NOMO-1 (cell line): ENCODE data around the gene SSTR3.
"Not testable (repeated sequence)": the region's sequence is repeated elsewhere in the genome, so short reads cannot be mapped to it uniquely, and the experiment has no call there.

Source experiments
- DNase-seq, 2 experiments: peaks; one replicate each; lab custom pipeline; 2025; ENCODE audit not compliant: unreplicated experiment in 2 of 2; lab: John Stamatoyannopoulos, UW

SSTR3 gene

GRCh38 chr22:37183432-37184379, 28.6 kb downstream of the SSTR3 start:
- DNase-seq, result no peak

- no peak for DNase-seq
Observed at GRCh38 chr22:37182949-37183245, 29.4 kb downstream of the SSTR3 start.

- DNase-seq, result no peak
Observed at GRCh38 chr22:37182101-37182948, 30.0 kb downstream of the SSTR3 start.

GRCh38 chr22:37181681-37182080, 30.6 kb downstream of the SSTR3 start:
- DNase-seq, result no peak

DNA sequence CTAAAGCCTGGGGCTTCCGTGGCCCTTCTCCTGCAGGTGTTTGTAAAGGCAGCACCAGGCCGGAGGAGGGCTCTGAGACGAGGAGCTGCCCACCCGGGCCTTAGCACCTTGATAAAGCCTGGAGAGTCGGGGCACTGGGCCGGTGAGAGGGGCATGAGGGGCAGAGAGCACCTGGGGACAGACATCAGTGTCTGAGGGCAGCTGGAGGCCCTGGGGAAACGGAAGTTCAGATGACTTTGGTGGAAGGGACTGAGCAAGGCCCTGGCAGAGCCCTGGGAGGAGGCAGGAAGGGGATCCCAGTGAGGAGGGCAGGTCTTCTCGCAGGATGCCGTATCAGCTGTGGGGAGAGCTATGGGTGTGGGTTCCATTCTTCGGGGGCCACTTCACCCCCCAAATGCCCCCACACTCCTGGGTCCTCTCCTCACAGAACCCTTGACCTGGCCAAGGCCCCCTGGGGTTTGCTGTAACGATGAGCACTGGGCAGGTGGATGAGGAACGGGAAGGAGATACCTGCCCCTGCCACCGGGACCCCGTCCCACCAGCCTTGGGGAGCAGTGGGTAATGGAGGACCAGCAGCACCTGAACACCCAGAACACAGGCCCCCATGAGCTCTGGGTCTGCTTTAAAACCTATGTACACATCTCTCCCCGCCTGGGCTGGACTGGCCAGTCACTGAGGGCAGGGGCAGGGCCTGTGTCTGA, 31.6 kb downstream of the SSTR3 start:
- DNase-seq, result no peak

GRCh38 chr22:37179622-37180420, 32.5 kb downstream of the SSTR3 start:
- no peak for DNase-seq

DNA sequence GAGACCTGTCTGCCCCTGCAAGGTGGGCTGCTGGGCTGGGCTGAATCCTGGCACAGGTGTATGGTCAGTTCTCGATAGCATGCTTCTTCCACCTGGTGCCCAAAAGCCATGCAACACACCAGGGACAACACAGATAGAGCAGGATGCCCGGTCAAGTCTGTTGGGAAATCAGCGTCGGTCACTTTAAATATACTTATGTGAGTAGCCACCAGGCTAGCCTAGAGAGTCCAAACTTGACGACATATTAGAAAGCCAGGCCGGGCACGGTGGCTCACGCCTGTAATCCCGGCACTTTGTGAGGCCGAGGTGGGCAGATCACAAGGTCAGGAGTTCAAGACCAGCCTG, 33.2 kb downstream of the SSTR3 start:
- no peak for DNase-seq

- peak; percentile 26 to 34 for DNase-seq
Observed at GRCh38 chr22:37178350-37179125, 33.7 kb downstream of the SSTR3 start.

DNA sequence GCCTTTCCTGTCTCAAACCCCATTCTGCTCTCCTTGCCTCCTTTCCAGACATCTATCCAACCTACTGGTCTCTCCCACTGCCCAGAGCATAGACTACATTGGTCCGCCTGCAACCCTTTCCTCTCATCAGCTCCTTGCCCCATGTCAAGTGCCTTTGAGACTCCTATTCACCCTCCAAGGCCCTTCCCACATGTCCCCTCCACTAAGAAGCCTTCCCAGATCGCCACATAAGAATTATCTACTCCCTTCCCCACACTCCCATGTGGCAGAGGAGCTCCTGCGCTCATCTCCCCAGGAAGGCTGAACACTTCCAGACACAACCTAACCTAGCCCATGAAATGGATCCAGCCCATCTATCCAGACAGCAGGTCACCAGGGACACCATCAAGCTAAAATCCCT, 34.5 kb downstream of the SSTR3 start:
- DNase-seq, result no peak

DNA sequence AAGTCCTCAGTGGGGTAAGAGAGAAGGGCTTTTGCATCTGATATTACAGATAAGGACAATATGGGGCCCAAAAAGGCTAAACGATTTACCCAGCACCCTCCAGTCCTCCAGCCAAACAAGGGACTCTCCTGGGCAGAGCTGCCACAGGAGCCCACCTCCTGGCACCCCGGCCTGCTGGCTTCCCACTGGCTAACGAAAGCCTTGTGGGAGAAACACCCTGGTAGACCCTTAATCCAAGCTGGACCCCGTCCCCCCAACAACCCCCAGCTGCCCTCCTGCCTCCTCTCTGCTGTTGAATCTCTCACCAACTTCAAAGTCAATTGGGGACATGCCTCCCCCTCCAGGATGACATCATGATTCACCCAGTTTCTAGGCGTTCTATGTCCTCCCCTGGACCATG, 35.1 kb downstream of the SSTR3 start:
- no peak for DNase-seq

GRCh38 chr22:37176464-37177061, 35.7 kb downstream of the SSTR3 start:
- DNase-seq, result peak; percentile 19 to 80

- no peak for DNase-seq
Observed at GRCh38 chr22:37175414-37176281, 36.6 kb downstream of the SSTR3 start.

GRCh38 chr22:37174964-37175363, 37.3 kb downstream of the SSTR3 start:
- DNase-seq, result no peak

DNA sequence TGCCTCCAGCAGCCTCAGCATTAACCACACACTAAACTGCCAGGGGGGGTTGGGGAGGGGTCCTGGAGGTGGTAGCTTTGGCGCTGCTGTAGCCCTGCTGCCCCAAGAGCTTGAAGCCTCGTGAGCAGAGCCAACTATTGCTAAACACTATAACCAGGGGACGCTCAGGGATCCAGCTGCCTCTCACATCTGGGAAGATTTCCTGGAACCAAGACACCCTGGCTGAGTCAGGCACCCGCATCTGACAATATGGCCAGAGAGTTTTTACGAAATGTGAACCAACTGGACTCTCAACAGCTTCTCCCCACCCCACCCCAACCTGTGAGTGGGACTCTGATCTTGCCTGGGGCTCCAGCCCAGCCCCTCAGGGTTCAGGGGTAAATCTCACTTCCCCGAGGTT, 38.6 kb downstream of the SSTR3 start:
- DNase-seq, result no peak

DNA sequence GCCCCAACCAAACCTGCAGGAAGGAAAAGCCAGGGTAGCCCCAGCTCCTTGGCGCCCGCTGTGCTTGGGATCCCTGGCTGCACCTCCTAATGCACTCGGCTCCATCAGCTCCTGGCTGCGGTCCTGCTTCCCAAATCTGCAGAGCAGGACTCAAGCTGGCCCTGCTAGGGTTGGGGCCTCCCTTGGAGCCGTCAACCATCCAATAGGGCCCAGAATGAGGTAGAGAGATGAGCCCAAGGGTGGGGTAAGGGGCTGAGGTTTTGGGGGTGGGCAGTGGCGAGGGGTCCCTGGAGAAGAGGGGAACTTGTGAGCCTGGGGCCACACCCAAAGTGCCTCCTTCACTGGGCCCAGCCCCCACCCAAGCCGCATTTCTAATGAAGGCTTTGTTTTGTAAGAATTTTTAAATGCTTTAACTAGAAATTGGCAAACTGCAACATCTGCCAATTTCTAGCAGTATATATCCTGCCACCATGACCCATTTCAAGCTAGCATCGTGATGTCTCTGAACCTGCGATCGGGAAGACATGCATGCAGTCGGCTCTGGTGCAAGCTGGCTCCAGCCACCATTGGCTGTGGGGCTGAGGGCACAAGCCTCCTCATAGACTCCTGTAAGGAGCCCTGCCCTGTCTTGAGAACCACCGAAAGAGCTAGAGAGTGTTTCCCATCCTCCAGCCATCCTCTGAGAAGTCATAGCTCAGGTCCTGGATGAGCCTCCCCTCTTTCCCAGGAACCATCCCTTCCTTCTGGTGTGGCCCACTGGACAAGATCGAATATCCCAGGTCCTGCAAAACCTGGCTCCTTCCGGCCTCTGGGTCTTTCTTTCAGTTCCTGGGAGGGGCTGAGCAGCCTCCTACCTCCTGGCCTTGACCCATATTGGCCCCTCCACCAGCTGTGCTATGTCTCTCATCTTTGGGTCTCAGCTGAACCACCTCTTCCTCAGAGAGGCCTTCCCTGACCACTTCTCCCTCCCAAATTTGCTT, 39.7 kb downstream of the SSTR3 start:
- DNase-seq, result no peak

DNA sequence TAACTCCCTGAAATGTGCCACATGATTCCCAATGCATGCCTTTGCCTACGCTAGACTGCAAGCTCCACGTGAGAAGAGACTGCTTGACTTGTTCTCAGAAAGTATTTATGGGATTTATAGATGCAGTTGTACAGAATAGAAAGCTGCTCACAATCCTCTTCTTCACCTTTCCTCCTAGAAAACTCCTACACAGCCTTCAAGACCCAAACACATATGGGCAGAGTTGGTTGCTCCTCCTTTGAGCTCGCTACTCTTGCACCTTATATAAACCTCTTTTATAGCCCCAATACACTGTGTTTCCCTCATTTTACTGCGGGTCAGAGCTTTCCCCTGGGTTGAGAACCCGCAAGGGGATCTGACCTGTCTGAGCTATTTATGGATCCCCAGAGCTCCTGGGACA, 40.6 kb downstream of the SSTR3 start:
- no peak for DNase-seq

GRCh38 chr22:37170689-37171405, 41.4 kb downstream of the SSTR3 start:
- DNase-seq, result not testable (repeated sequence)
